ENCODE data around the gene NPHP1. TPM values are rescaled to one million over a fixed set of nuclear protein-coding genes. Genes with fewer than 3 reads are reported as not detected.
"Not testable (repeated sequence)": the region's sequence is repeated elsewhere in the genome, so short reads cannot be mapped to it uniquely, and the experiment has no call there.

NPHP1 gene
- total and polyA plus RNA-seq, 4 donors, result 0.33 to 0.88 (median 0.35) TPM

GRCh38 chr2:110157153-110157793 is 47.5 kb downstream of the NPHP1 start:
- Histone ChIP-seq H3K36me3 (ENCODE audit: control insufficient read depth in 4 of 4, insufficient read depth in 3 of 4, low read depth in 1 of 4, low read length in 3 of 4) (no peaks in the 10 kb centered on the region), H3K27me3 (ENCODE audit: control insufficient read depth in 4 of 4, insufficient read depth in 4 of 4, low read length in 3 of 4) (no peaks in the 10 kb centered on the region), H3K27ac (ENCODE audit: low read depth in 1 of 2, low read length in 2 of 2) (no peak overlapping the region), H3K9me3 (ENCODE audit: control insufficient read depth in 4 of 4, low read length in 3 of 4) (no peaks in the 10 kb centered on the region), H3K4me3 (ENCODE audit: low read depth in 1 of 3, low read length in 3 of 3) (no peak overlapping the region), H3K4me1 (ENCODE audit: control insufficient read depth in 4 of 4, insufficient read depth in 4 of 4, low read length in 3 of 4) (peaks cover 0 to 3% (median 0%) of the 10 kb centered on the region in 4 donors), H3K9ac (ENCODE audit: low read depth in 1 of 2, low read length in 2 of 2) (no peak overlapping the region)
- WGBS, result 28% methylated on average over 4 of the region's 4 CpGs
- TF ChIP-seq ATF3 (IDR thresholded peaks at IDR 0.05) (no peak), CTCF (IDR thresholded peaks at IDR 0.05; ENCODE audit: low read depth, low read length, missing input control) (peak; percentile 77), RAD21 (IDR thresholded peaks at IDR 0.05) (peak; percentile 85 to 86)
- no peak for DNase-seq (ENCODE audit: low spot score)

GRCh38 chr2:110154828-110155227 is 50.0 kb downstream of the NPHP1 start:
- H3K9ac ChIP-seq (ENCODE audit: low read depth in 1 of 2, low read length in 2 of 2); H3K4me1 ChIP-seq (ENCODE audit: control insufficient read depth in 4 of 4, insufficient read depth in 4 of 4, low read length in 3 of 4); H3K27ac ChIP-seq (ENCODE audit: low read depth in 1 of 2, low read length in 2 of 2); H3K27me3 ChIP-seq (ENCODE audit: control insufficient read depth in 4 of 4, insufficient read depth in 4 of 4, low read length in 3 of 4); H3K4me3 ChIP-seq (ENCODE audit: low read depth in 1 of 3, low read length in 3 of 3); H3K36me3 ChIP-seq (ENCODE audit: control insufficient read depth in 4 of 4, insufficient read depth in 3 of 4, low read depth in 1 of 4, low read length in 3 of 4); H3K9me3 ChIP-seq (ENCODE audit: control insufficient read depth in 4 of 4, low read length in 3 of 4); DNase-seq (ENCODE audit: low spot score): not testable (repeated sequence)
- WGBS, result 97% methylated on average over 4 of the region's 4 CpGs

GRCh38 chr2:110154188-110154587 is 50.6 kb downstream of the NPHP1 start:
- 96% methylated on average over 2 of the region's 2 CpGs for WGBS

GRCh38 chr2:110153416-110153815 is 51.4 kb downstream of the NPHP1 start:
- no peak for DNase-seq (ENCODE audit: low spot score)
- Histone ChIP-seq H3K4me1 (ENCODE audit: control insufficient read depth in 4 of 4, insufficient read depth in 4 of 4, low read length in 3 of 4) (peaks cover 0 to 3% (median 0%) of the 10 kb centered on the region in 4 donors), H3K27me3 (ENCODE audit: control insufficient read depth in 4 of 4, insufficient read depth in 4 of 4, low read length in 3 of 4) (peaks cover 0 to 3% (median 0%) of the 10 kb centered on the region in 4 donors), H3K9ac (ENCODE audit: low read depth in 1 of 2, low read length in 2 of 2) (no peak overlapping the region), H3K4me3 (ENCODE audit: low read depth in 1 of 3, low read length in 3 of 3) (no peak overlapping the region), H3K27ac (ENCODE audit: low read depth in 1 of 2, low read length in 2 of 2) (no peak overlapping the region), H3K9me3 (ENCODE audit: control insufficient read depth in 4 of 4, low read length in 3 of 4) (no peaks in the 10 kb centered on the region), H3K36me3 (ENCODE audit: control insufficient read depth in 4 of 4, insufficient read depth in 3 of 4, low read depth in 1 of 4, low read length in 3 of 4) (no peaks in the 10 kb centered on the region)
- no peak for TF ChIP-seq RXRA (IDR thresholded peaks at IDR 0.05)
- no peak for TF ChIP-seq MAX (IDR thresholded peaks at IDR 0.05)
- no peak for TF ChIP-seq EGR1 (IDR thresholded peaks at IDR 0.05; ENCODE audit: low read depth in 2 of 2)
- no peak for TF ChIP-seq ATF3 (IDR thresholded peaks at IDR 0.05)
- TF ChIP-seq SP1 (IDR thresholded peaks at IDR 0.05), result no peak
- TF ChIP-seq HNF4A (conservative IDR thresholded peaks at IDR 0.05), result no peak
- no peak for TF ChIP-seq NR2F2 (IDR thresholded peaks at IDR 0.05)
- no peak for TF ChIP-seq TAF1 (conservative IDR thresholded peaks at IDR 0.05)
- no peak for TF ChIP-seq FOXA1 (IDR thresholded peaks at IDR 0.05)
- no peak for TF ChIP-seq ZBTB33 (IDR thresholded peaks at IDR 0.05)
- WGBS, result over 99% methylated on average over 2 of the region's 2 CpGs

More at GRCh38 chr2:110154188-110154587, 50.6 kb downstream of the NPHP1 start:
- not testable (repeated sequence) for H3K4me3 ChIP-seq (ENCODE audit: low read depth in 1 of 3, low read length in 3 of 3); H3K36me3 ChIP-seq (ENCODE audit: control insufficient read depth in 4 of 4, insufficient read depth in 3 of 4, low read depth in 1 of 4, low read length in 3 of 4); H3K27ac ChIP-seq (ENCODE audit: low read depth in 1 of 2, low read length in 2 of 2); H3K9ac ChIP-seq (ENCODE audit: low read depth in 1 of 2, low read length in 2 of 2); H3K4me1 ChIP-seq (ENCODE audit: control insufficient read depth in 4 of 4, insufficient read depth in 4 of 4, low read length in 3 of 4); H3K9me3 ChIP-seq (ENCODE audit: control insufficient read depth in 4 of 4, low read length in 3 of 4); DNase-seq (ENCODE audit: low spot score); H3K27me3 ChIP-seq (ENCODE audit: control insufficient read depth in 4 of 4, insufficient read depth in 4 of 4, low read length in 3 of 4)
